K562 (cell line): ENCODE measurements around the gene MTFR2. TPM values are rescaled to one million over a fixed set of nuclear protein-coding genes. Genes with fewer than 3 reads are reported as not detected.

ENCODE experiments used
- ATF7 ChIP-seq: fragments of 450-650 bp; IDR thresholded peaks from 2 replicates; pipeline ENCODE4 v1.7.1; 2014; ENCODE audit warnings: mild to moderate bottlenecking, moderate library complexity
- CTBP1 ChIP-seq: fragments of 450-650 bp; IDR thresholded peaks from 2 replicates; pipeline ENCODE4 v1.6.1; 2016; ENCODE audit warnings: borderline replicate concordance
- ESRRA ChIP-seq: fragments of 450-650 bp; IDR thresholded peaks from 2 replicates; pipeline ENCODE4 v1.6.1; 2014; ENCODE audit warnings: low read depth, mild to moderate bottlenecking, moderate library complexity, borderline replicate concordance
- FOSL1 ChIP-seq: fragments of 200-800 bp; sonication (Bioruptor generic); conservative IDR thresholded peaks from 2 replicates; pipeline ENCODE4 v1.6.1; 2016; ENCODE audit warnings: missing genetic modification characterization, missing compliant biosample characterization
- FUS ChIP-seq: fragments of 200-400 bp; formaldehyde crosslinking; optimal IDR thresholded peaks from 2 replicates; pipeline ENCODE3; 2017; ENCODE audit warnings: low read depth, low read length
- NONO ChIP-seq, 2 experiments: fragments of 200-400 bp in 1 of 2; fragments of 450-650 bp in 1 of 2; formaldehyde crosslinking in 1 of 2; IDR thresholded peaks; 2 replicates each; pipeline ENCODE4 v1.6.1; 2017; ENCODE audit warnings: low read depth in 2 of 2, mild to moderate bottlenecking in 2 of 2, moderate library complexity in 2 of 2, low read length in 1 of 2
- TOE1 ChIP-seq, 2 experiments: fragments of 450-650 bp in 1 of 2; sonication (generic) in 1 of 2; formaldehyde crosslinking in 1 of 2; IDR thresholded peaks; 2 replicates each; pipeline versions ENCODE4 v1.7.1 to v1.8.0; 2016 to 2022; ENCODE audit warnings: borderline replicate concordance in 2 of 2, mild to moderate bottlenecking in 2 of 2, antibody characterized with exemption in 1 of 2, inconsistent platforms in 1 of 2, low read depth in 1 of 2, missing genetic modification reagents in 1 of 2, moderate library complexity in 1 of 2
- ZNF668 ChIP-seq: fragments of 250-450 bp; sonication (Bioruptor Pico); IDR thresholded peaks from 2 replicates; pipeline ENCODE4 v1.8.0; 2022; ENCODE audit warnings: mild to moderate bottlenecking, inconsistent platforms
- polyA plus RNA-seq, 8 experiments: library from polyadenylated mRNA; depleted of rRNA in 4 of 8; stranded (reverse) in 5 of 8; unstranded in 3 of 8; fragments of >200 nt; fragmentation: Nextera tagmentation in 2 of 8; fragmentation: Illumina TruSeq in 1 of 8; extraction: Ambion mirVana in 2 of 8; extraction: Trizol in 1 of 8; gene quantifications; 2 replicates each; pipeline versions ENCODE4 v1.2.1 to v1.2.3, GENCODE V29; 2011 to 2014; ENCODE audit warnings: inconsistent platforms in 1 of 8, missing spikeins in 1 of 8
- total RNA-seq, 7 experiments: library from RNA; depleted of rRNA in 6 of 7; stranded (reverse); fragments of >200 nt in 6 of 7; fragmentation: Illumina TruSeq in 2 of 7; extraction: Trizol in 2 of 7; gene quantifications; 2 replicates each; pipeline versions ENCODE4 v1.2.1 to v1.2.3, GENCODE V29; 2011 to 2021; ENCODE audit warnings: low replicate concordance in 1 of 7
- TF ChIP-seq, protein P1 (sequence below): sonication (generic); formaldehyde crosslinking; IDR thresholded peaks from 2 replicates; pipeline ENCODE4 v1.4.0; 2020; ENCODE audit warnings: mild to moderate bottlenecking, missing genetic modification reagents
- TF ChIP-seq, protein P2 (sequence below), 2 experiments: fragments of 150-350 bp in 1 of 2; IDR thresholded peaks; 2 replicates each; pipeline ENCODE4 v1.6.1; 2012 to 2016; ENCODE audit warnings: low read depth in 2 of 2, low read length in 2 of 2, mild to moderate bottlenecking in 1 of 2, moderate library complexity in 1 of 2
- TF ChIP-seq, protein P3 (sequence below), 2 experiments: fragments of 450-650 bp; IDR thresholded peaks; 2 replicates each; pipeline ENCODE4 v1.6.1; 2016; ENCODE audit warnings: mild to moderate bottlenecking in 2 of 2, borderline replicate concordance in 1 of 2, low read depth in 1 of 2, moderate library complexity in 1 of 2

Gene MTFR2
- total and polyA plus RNA-seq, 9 of the 15 experiments (the other 6 are each of a cell fraction or from before 2014, with no cell fraction given) = 10.1 to 63.3 (median 45.9) TPM

DNA sequence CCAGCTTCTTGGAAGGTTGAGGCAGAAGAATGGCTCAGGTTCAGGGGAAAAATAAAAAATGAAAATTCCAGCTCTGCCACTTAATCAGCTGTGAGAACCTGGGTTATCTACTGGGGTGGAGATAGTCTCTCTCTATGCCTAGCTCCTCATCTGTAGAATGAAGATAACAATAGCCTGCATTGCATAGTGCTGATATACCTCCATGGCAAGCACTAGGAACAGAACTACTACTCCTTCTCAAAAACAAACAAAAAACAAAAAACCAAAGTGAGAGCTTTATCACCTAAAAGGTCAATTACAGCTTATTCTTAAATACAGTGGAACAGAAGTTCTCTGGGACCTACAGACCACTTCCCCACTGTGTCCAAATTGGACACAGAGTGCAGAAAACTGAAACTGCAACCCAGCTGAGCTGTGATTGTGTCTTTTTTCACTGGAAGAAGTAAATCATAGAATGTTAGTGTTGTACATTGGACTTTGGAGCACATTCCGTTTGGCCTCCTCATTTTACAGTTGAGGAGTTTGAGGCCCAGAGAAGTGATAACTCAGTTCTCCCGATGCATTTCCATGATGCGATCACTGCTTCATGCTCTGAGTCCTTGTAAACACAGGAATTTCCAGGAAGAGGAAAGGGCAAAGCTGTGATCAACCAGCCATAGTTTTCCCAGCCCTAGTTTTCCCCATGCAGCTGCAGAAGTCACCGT is 23.3 kb downstream of the MTFR2 start (continued):
- TF ChIP-seq, protein P1, sequence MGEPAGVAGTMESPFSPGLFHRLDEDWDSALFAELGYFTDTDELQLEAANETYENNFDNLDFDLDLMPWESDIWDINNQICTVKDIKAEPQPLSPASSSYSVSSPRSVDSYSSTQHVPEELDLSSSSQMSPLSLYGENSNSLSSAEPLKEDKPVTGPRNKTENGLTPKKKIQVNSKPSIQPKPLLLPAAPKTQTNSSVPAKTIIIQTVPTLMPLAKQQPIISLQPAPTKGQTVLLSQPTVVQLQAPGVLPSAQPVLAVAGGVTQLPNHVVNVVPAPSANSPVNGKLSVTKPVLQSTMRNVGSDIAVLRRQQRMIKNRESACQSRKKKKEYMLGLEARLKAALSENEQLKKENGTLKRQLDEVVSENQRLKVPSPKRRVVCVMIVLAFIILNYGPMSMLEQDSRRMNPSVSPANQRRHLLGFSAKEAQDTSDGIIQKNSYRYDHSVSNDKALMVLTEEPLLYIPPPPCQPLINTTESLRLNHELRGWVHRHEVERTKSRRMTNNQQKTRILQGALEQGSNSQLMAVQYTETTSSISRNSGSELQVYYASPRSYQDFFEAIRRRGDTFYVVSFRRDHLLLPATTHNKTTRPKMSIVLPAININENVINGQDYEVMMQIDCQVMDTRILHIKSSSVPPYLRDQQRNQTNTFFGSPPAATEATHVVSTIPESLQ (CRISPR knock-in tag) = no peak; the same call in 1 of the 2 replicates
- TF ChIP-seq ATF7 (0 out of 2 replicates have a peak, but pooled peaks have one; percentile 29), FUS (no peak), CTBP1 (peak; percentile 65; the same call in 1 of the 2 replicates), ESRRA (no peak; the same call in none of the 2 replicates), NONO (IDR thresholded peaks at IDR 0.05; ENCODE audit: low read depth in 2 of 2, low read length in 1 of 2) (no peak), ZNF668 (CRISPR knock-in tag) (0 out of 2 replicates have a peak, but pooled peaks have one; percentile 61), TOE1 (IDR thresholded peaks at IDR 0.05; ENCODE audit: borderline replicate concordance) (0 out of 2 replicates have a peak, but pooled peaks have one; percentile 41), TOE1 (CRISPR knock-in tag; IDR thresholded peaks at IDR 0.05; ENCODE audit: borderline replicate concordance, low read depth) (no peak), FOSL1 (tag) (no peak)
- TF ChIP-seq, protein P2, sequence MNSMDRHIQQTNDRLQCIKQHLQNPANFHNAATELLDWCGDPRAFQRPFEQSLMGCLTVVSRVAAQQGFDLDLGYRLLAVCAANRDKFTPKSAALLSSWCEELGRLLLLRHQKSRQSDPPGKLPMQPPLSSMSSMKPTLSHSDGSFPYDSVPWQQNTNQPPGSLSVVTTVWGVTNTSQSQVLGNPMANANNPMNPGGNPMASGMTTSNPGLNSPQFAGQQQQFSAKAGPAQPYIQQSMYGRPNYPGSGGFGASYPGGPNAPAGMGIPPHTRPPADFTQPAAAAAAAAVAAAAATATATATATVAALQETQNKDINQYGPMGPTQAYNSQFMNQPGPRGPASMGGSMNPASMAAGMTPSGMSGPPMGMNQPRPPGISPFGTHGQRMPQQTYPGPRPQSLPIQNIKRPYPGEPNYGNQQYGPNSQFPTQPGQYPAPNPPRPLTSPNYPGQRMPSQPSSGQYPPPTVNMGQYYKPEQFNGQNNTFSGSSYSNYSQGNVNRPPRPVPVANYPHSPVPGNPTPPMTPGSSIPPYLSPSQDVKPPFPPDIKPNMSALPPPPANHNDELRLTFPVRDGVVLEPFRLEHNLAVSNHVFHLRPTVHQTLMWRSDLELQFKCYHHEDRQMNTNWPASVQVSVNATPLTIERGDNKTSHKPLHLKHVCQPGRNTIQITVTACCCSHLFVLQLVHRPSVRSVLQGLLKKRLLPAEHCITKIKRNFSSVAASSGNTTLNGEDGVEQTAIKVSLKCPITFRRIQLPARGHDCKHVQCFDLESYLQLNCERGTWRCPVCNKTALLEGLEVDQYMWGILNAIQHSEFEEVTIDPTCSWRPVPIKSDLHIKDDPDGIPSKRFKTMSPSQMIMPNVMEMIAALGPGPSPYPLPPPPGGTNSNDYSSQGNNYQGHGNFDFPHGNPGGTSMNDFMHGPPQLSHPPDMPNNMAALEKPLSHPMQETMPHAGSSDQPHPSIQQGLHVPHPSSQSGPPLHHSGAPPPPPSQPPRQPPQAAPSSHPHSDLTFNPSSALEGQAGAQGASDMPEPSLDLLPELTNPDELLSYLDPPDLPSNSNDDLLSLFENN (IDR thresholded peaks at IDR 0.05; ENCODE audit: low read depth in 2 of 2, low read length in 2 of 2) = peak in 1 of 2 experiments; percentile 86; a peak in 2 of 4 replicates
- TF ChIP-seq, protein P3, sequence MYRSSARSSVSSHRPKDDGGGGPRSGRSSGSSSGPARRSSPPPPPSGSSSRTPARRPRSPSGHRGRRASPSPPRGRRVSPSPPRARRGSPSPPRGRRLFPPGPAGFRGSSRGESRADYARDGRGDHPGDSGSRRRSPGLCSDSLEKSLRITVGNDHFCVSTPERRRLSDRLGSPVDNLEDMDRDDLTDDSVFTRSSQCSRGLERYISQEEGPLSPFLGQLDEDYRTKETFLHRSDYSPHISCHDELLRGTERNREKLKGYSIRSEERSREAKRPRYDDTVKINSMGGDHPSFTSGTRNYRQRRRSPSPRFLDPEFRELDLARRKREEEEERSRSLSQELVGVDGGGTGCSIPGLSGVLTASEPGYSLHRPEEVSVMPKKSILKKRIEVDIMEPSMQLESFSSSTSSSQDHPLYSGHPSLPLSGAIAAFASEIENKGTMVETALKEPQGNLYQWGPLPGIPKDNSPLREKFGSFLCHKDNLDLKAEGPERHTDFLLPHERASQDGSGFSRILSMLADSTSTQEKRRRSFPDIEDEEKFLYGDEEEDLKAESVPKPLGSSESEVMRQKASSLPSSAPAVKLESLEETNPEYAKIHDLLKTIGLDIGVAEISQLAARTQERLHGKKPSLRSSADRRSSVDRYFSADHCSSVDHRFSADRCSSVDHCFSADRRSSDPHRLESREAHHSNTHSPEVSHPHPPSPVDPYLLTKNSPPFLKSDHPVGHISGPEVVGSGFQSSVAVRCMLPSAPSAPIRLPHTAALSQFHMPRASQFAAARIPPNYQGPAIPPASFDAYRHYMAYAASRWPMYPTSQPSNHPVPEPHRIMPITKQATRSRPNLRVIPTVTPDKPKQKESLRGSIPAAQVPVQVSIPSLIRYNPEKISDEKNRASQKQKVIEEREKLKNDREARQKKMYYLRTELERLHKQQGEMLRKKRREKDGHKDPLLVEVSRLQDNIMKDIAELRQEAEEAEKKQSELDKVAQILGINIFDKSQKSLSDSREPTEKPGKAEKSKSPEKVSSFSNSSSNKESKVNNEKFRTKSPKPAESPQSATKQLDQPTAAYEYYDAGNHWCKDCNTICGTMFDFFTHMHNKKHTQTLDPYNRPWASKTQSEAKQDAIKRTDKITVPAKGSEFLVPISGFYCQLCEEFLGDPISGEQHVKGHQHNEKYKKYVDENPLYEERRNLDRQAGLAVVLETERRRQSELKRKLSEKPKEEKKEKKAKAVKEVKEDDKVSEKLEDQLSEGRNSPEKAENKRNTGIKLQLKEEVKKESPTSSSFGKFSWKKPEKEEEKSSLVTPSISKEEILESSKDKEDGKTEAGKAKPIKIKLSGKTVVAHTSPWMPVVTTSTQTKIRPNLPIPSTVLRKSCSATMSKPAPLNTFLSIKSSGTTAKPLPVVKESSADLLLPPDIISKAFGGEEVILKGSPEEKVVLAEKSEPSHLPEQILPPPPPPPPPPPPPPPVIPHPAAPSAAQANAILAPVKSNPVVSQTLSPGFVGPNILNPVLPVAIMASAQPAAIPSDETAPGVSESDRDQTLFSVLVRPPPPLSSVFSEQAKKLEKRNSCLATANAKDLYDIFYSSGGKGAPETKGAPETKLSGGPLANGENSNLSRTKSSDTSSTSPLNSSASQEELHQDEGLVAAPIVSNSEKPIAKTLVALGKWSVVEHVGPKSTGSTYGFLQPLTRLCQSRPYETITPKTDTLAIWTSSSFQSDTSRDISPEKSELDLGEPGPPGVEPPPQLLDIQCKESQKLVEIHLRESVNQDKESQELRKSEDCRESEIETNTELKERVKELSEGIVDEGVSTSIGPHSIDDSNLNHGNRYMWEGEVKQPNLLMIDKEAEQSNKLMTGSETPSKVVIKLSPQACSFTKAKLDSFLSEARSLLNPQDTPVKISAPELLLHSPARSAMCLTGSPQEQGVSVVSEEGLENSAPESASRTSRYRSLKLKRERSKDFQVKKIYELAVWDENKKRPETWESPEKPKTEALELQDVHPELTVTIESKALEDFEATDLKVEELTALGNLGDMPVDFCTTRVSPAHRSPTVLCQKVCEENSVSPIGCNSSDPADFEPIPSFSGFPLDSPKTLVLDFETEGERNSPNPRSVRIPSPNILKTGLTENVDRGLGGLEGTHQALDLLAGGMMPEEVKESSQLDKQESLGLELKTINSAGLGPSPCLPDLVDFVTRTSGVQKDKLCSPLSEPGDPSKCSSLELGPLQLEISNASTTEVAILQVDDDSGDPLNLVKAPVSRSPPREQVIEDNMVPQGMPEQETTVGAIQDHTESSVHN (IDR thresholded peaks at IDR 0.05; ENCODE audit: borderline replicate concordance in 1 of 2, low read depth in 1 of 2) = no peak
